Subcutaneous adipose tissue (tissue), 4 donors: Measurements from ENCODE around the gene TMEM178A. TPM values are rescaled to one million over a fixed set of nuclear protein-coding genes. Genes with fewer than 3 reads are reported as not detected.

ENCODE experiments used
- total RNA-seq, 4 donors: library from RNA; depleted of rRNA; stranded (reverse); fragments of >200 nt; gene quantifications; one replicate each; pipeline ENCODE4 v1.1.0, GENCODE V29; 2016
- TF ChIP-seq, protein P1 (sequence below): fragments of 450-650 bp; IDR thresholded peaks from one replicate; pipeline ENCODE4 v1.5.1; 2016; ENCODE audit warnings: low read depth, mild to moderate bottlenecking, control low read depth, antibody characterized with exemption, moderate library complexity

Gene TMEM178A
- total RNA-seq, 4 donors from 2014 or later: 2.5 to 6.2 (median 4.0) TPM

DNA sequence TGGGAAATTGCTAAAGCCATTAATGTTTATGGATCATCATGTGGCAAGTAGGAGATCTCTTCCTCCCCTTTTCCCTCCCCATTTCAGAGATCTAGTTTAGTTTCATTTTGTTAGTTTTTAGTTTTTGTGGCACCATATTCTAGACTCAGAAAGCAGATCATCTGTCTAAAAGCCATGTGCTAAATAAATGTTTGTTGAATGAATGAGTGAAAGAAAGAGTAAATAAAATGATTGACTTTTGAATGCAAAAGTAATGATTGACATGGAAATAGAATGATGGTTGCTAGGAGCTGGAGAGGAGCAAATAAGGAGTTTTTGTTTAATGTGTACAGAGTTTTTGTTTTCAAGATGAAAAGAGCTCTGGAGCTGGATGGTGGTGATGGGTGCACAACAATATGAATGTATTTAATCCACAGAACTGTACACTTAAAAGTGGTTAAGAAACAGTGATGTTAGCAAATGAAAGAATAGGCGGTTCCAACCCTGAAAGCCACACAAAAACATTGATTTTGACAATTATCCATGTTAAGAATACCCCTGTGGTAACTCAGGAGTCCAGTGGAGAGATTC is 23.6 kb downstream of the TMEM178A start:
- TF ChIP-seq, protein P1, sequence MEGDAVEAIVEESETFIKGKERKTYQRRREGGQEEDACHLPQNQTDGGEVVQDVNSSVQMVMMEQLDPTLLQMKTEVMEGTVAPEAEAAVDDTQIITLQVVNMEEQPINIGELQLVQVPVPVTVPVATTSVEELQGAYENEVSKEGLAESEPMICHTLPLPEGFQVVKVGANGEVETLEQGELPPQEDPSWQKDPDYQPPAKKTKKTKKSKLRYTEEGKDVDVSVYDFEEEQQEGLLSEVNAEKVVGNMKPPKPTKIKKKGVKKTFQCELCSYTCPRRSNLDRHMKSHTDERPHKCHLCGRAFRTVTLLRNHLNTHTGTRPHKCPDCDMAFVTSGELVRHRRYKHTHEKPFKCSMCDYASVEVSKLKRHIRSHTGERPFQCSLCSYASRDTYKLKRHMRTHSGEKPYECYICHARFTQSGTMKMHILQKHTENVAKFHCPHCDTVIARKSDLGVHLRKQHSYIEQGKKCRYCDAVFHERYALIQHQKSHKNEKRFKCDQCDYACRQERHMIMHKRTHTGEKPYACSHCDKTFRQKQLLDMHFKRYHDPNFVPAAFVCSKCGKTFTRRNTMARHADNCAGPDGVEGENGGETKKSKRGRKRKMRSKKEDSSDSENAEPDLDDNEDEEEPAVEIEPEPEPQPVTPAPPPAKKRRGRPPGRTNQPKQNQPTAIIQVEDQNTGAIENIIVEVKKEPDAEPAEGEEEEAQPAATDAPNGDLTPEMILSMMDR: no peak

DNA sequence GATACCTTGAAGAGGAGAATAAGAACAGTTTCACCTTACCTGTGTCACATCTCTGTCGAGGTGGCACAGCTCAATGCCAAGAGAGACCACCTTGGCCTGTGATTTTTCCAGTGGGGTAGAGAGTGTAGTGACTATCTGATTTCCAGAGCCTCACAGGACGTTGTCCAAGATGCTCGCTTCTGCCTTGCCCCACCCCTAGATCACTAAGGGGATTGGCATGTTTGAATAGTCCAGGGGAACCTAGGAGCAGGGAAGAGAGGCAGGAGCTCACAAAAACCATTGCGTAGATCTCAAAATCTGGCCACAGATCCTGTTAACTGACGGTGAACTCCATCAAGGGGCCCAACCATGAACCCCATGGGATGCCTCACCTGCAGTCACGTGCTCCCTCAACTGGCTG is 24.2 kb downstream of the TMEM178A start:
- TF ChIP-seq, protein P1: no peak

DNA sequence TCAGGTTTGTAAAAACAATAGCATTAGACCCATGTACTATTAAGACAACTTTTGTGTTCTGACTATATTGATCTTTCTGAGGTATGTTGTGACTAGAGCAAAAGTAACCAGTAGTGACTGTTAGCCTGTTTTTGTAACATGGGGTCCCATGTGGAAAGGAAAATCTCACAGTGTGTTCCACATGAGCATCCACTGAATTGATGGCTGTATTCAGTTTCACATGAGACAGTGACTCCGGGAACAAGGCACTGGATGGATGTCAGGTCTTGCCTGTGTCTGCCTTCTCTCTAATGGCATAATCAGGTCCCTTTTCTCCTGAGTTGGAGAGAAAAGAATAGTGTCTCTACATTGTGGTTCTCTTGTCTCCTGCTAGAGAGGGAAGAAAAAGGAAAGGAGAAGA is 27.5 kb downstream of the TMEM178A start:
- TF ChIP-seq, protein P1: no peak

DNA sequence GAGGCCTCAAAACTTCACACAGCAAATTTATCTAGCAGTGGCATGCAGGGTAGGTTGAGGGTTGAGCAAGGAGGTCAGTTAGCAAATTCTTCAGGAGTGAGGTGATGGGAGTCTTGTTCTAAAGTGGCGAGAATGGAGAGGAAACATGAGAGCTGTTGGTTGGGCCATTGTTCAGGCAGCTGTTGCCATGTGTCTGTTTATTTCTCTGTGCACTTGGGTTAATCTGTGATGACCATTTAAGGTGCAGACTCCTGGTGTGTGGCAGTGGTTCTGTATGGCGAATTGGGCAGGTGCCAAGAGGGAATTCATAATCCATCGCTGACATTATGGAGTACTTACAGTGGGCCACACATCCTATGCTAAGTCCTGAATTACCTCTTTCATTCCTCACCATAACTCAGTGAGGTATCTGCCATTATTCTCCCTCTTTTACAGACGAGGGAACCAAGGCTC is 30.4 kb downstream of the TMEM178A start:
- TF ChIP-seq, protein P1: no peak

DNA sequence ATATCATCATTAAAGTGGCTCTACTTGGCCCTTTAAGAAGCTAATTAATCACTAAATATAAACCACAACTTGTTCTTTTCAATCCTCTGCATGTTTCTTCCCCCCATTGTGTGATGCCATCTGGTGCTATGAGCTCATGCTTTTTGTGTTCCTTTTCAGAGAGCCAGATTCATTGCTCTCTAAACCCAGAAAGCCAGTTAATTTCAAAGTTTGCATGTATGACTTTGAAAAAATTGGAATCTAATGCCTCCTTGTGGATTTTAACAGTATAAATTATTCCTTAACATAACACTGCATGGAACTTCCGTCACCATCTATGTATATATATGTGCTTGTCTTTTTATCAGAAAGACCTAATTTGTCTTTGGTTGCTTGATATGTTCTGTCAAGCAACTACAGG is 31.1 kb downstream of the TMEM178A start:
- TF ChIP-seq, protein P1: no peak

DNA sequence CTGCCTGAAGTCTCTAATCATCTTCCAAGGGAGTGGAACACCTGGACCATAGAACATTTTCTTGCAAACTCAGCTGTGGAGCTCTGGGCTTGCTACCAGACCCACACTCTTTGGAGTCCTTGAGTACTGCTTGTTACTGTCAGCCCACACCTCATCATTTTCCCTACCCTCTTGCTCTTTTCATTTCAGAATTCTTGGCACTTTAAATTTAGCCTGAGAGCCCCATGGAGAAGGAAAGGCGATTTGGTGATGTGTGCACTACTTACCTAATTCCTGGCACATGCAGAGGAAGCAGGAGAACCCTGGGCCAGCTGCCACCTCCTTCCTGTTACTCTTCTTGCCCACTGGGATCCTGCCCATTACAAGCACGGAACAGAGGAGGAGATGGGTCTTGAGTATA is 31.7 kb downstream of the TMEM178A start:
- TF ChIP-seq, protein P1: no peak

DNA sequence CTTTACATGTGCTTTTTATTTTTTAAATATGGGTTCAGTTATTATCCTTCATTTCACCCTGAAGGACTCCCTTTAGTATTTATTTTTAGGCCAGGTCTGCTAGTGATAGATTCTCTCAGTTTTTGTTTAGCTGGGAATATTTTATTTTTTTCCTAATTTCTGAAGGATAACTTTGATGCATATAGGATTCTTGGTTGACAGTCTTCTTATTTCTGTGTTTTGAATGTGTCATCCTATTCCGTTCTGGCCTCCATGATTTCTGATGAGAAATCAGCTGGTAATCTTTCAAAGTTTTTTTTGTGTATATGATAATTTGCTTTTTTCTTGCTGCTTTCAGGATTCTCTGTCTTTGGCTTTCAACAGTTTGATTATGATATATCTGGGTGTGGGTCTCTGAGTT is 35.4 kb downstream of the TMEM178A start:
- TF ChIP-seq, protein P1: no peak
